K562 (cell line): ENCODE results near the gene TIFAB. TPM values are rescaled to one million over a fixed set of nuclear protein-coding genes. Genes with fewer than 3 reads are reported as not detected.

Experiments
- BMI1 ChIP-seq: fragments of 150-350 bp; IDR thresholded peaks from 2 replicates; pipeline ENCODE4 v1.6.1; 2014; ENCODE audit warnings: low read length
- CCAR2 ChIP-seq: fragments of 200-400 bp; formaldehyde crosslinking; IDR thresholded peaks from 2 replicates; pipeline ENCODE4 v1.6.1; 2017; ENCODE audit warnings: mild to moderate bottlenecking, low read depth, low read length
- CEBPG ChIP-seq, 3 experiments: fragments of 200-800 bp in 1 of 3; sonication (Bioruptor generic) in 1 of 3; sonication (generic) in 1 of 3; formaldehyde crosslinking in 1 of 3; IDR thresholded peaks in 2 of 3; conservative IDR thresholded peaks in 1 of 3; 2 replicates each; pipeline versions ENCODE4 v1.6.1 to v1.8.0; 2016 to 2022; ENCODE audit warnings: missing compliant biosample characterization in 2 of 3, missing genetic modification characterization in 2 of 3, mild to moderate bottlenecking in 1 of 3, missing genetic modification reagents in 1 of 3
- CHD4 ChIP-seq: fragments of 200-600 bp; sonication (generic); IDR thresholded peaks from 3 replicates; pipeline ENCODE4 v1.6.1; 2012; ENCODE audit warnings: low read depth, mild to moderate bottlenecking, mixed read lengths, low read length, inconsistent platforms; ENCODE audit not compliant: insufficient read depth, insufficient replicate concordance, poor library complexity, severe bottlenecking
- CTBP1 ChIP-seq: fragments of 450-650 bp; IDR thresholded peaks from 2 replicates; pipeline ENCODE4 v1.6.1; 2016; ENCODE audit warnings: borderline replicate concordance
- GATA2 ChIP-seq: sonication (generic); formaldehyde crosslinking; IDR thresholded peaks from 2 replicates; pipeline ENCODE4 v1.4.0; 2020; ENCODE audit warnings: mild to moderate bottlenecking, missing genetic modification reagents
- HDGF ChIP-seq: fragments of 450-650 bp; IDR thresholded peaks from 2 replicates; pipeline ENCODE4 v1.6.1; 2016
- PHTF2 ChIP-seq: fragments of 250-450 bp; sonication (Bioruptor Pico); IDR thresholded peaks from 2 replicates; pipeline ENCODE4 v1.5.0; 2021; ENCODE audit warnings: mild to moderate bottlenecking
- POLR2G ChIP-seq: fragments of 200-400 bp; formaldehyde crosslinking; IDR thresholded peaks from 2 replicates; pipeline ENCODE4 v1.6.1; 2017; ENCODE audit warnings: low read depth, mild to moderate bottlenecking, antibody characterized with exemption, low read length, moderate library complexity
- PTTG1 ChIP-seq: fragments of 450-650 bp; IDR thresholded peaks from 2 replicates; pipeline ENCODE4 v1.6.1; 2016; ENCODE audit warnings: low read depth, mild to moderate bottlenecking, missing genetic modification characterization, missing compliant biosample characterization
- RBM15 ChIP-seq: fragments of 200-400 bp; formaldehyde crosslinking; IDR thresholded peaks from 2 replicates; pipeline ENCODE4 v1.6.1; 2018; ENCODE audit warnings: mild to moderate bottlenecking, low read length, moderate library complexity; ENCODE audit not compliant: insufficient read depth
- RFX5 ChIP-seq: IDR thresholded peaks from 2 replicates; pipeline ENCODE4 v1.6.1; 2011; ENCODE audit warnings: low read depth, mild to moderate bottlenecking, improper control_type of control experiment, low read length
- SIN3A ChIP-seq, 2 experiments: fragments of 150-350 bp in 1 of 2; IDR thresholded peaks; 2 replicates each; pipeline ENCODE4 v1.6.1; 2011 to 2016; ENCODE audit warnings: borderline replicate concordance in 2 of 2, low read depth in 2 of 2, low read length in 2 of 2, mild to moderate bottlenecking in 2 of 2, moderate library complexity in 2 of 2; ENCODE audit not compliant: control insufficient read depth in 1 of 2
- SP2 ChIP-seq: IDR thresholded peaks from 2 replicates; pipeline ENCODE4 v1.6.1; 2011; ENCODE audit warnings: mild to moderate bottlenecking, low read depth, low read length, moderate library complexity; ENCODE audit not compliant: poor library complexity, severe bottlenecking; ENCODE audit errors: extremely low read depth
- THRAP3 ChIP-seq: fragments of 450-650 bp; IDR thresholded peaks from 2 replicates; pipeline ENCODE4 v1.6.1; 2016; ENCODE audit warnings: mild to moderate bottlenecking, inconsistent platforms, borderline replicate concordance
- ZNF124 ChIP-seq: sonication (generic); formaldehyde crosslinking; IDR thresholded peaks from 2 replicates; pipeline ENCODE4 v1.8.1; 2022; ENCODE audit warnings: missing genetic modification reagents
- ZNF274 ChIP-seq: IDR thresholded peaks from 2 replicates; pipeline ENCODE4 v1.6.1; 2011; ENCODE audit warnings: low read depth, mild to moderate bottlenecking, low read length, moderate library complexity, borderline replicate concordance
- ZNF586 ChIP-seq: fragments of 450-650 bp; formaldehyde crosslinking; conservative IDR thresholded peaks from 2 replicates; pipeline ENCODE4 v1.4.0; 2020; ENCODE audit warnings: mild to moderate bottlenecking, moderate library complexity
- ZNF717 ChIP-seq: fragments of 250-450 bp; sonication (Bioruptor Pico); IDR thresholded peaks from 2 replicates; pipeline ENCODE4 v1.5.0; 2021
- polyA plus RNA-seq, 8 experiments: library from polyadenylated mRNA; depleted of rRNA in 4 of 8; stranded (reverse) in 5 of 8; unstranded in 3 of 8; fragments of >200 nt; fragmentation: Nextera tagmentation in 2 of 8; fragmentation: Illumina TruSeq in 1 of 8; extraction: Ambion mirVana in 2 of 8; extraction: Trizol in 1 of 8; gene quantifications; 2 replicates each; pipeline versions ENCODE4 v1.2.1 to v1.2.3, GENCODE V29; 2011 to 2014; ENCODE audit warnings: inconsistent platforms in 1 of 8, missing spikeins in 1 of 8
- total RNA-seq, 7 experiments: library from RNA; depleted of rRNA in 6 of 7; stranded (reverse); fragments of >200 nt in 6 of 7; fragmentation: Illumina TruSeq in 2 of 7; extraction: Trizol in 2 of 7; gene quantifications; 2 replicates each; pipeline versions ENCODE4 v1.2.1 to v1.2.3, GENCODE V29; 2011 to 2021; ENCODE audit warnings: low replicate concordance in 1 of 7
- TF ChIP-seq, protein P1 (sequence below), 2 experiments: IDR thresholded peaks; 2 replicates each; pipeline ENCODE4 v1.6.1; 2012; ENCODE audit warnings: improper control_type of control experiment in 2 of 2, low read depth in 2 of 2, low read length in 2 of 2, borderline replicate concordance in 1 of 2
- TF ChIP-seq, protein P2 (sequence below): sonication (generic); IDR thresholded peaks from 2 replicates; pipeline ENCODE4 v1.6.1; 2016
- TF ChIP-seq, protein P3 (sequence below): sonication (generic); formaldehyde crosslinking; IDR thresholded peaks from 2 replicates; pipeline ENCODE4 v1.4.0; 2020; ENCODE audit warnings: mild to moderate bottlenecking, missing genetic modification reagents

TIFAB gene
- total and polyA plus RNA-seq, 9 of the 15 experiments (the other 6 are each of a cell fraction or from before 2014, with no cell fraction given) = not detected

DNA sequence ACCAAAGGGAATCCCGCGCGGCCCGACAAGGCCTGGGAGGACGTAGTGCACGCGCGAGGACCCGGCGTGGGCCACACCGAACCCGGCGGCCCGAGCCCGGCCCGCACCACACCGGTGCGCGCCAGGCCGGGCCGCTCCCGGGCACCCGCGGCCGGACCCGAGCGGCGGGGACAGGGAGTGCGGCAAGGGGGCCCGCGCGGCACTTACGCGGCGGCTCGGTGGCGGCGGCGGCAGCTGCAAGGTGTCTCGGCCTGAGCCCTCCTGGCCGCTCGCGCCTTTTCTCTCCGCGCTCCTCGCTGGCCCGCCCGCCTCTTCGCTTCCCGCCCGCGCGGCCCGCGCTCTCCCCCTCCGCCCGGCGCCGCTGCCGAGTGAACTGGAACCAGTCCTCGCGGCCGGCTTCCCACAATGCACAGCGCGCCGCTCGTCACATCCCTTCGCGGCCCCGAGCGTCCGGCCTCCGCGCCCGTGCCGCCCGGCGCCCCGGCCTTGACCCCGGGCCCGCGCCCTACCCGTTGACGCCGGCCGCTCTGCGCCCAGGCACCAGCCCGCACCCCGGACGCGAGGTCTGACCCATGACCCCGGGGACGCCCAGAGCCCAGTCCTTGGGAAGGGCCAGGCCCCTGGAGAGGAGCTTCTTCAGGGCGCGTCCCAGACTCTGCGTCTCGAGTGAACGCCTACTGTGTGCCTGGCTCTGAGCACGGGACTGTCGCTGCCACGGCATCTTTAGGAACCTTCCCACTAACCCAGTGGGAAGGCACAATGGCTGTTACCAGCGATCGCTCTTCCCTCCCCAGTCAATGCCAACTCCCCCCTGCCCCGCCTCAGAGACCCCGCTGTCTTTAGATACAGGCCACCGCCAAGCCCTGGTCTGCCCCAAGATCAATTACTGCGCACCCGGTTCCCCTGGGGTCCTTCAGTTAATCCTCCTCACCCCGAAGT, 53.0 kb downstream of the TIFAB start, which contains the start of gene MACROH2A1 (continued):
- TF ChIP-seq, protein P1, sequence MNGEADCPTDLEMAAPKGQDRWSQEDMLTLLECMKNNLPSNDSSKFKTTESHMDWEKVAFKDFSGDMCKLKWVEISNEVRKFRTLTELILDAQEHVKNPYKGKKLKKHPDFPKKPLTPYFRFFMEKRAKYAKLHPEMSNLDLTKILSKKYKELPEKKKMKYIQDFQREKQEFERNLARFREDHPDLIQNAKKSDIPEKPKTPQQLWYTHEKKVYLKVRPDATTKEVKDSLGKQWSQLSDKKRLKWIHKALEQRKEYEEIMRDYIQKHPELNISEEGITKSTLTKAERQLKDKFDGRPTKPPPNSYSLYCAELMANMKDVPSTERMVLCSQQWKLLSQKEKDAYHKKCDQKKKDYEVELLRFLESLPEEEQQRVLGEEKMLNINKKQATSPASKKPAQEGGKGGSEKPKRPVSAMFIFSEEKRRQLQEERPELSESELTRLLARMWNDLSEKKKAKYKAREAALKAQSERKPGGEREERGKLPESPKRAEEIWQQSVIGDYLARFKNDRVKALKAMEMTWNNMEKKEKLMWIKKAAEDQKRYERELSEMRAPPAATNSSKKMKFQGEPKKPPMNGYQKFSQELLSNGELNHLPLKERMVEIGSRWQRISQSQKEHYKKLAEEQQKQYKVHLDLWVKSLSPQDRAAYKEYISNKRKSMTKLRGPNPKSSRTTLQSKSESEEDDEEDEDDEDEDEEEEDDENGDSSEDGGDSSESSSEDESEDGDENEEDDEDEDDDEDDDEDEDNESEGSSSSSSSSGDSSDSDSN (IDR thresholded peaks at IDR 0.05; ENCODE audit: borderline replicate concordance in 1 of 2, low read depth in 2 of 2, low read length in 2 of 2) = peak; percentile 83 to 85; a peak in 3 of 4 replicates
- no peak for TF ChIP-seq SIN3A (IDR thresholded peaks at IDR 0.05; ENCODE audit: borderline replicate concordance in 2 of 2, control insufficient read depth in 1 of 2, low read depth in 2 of 2, low read length in 2 of 2)
- TF ChIP-seq SP2 = no peak
- TF ChIP-seq CEBPG (CRISPR knock-in tag; IDR thresholded peaks at IDR 0.05) = no peak
- TF ChIP-seq CEBPG (tag; conservative IDR thresholded peaks at IDR 0.05 in 1 of 2, IDR thresholded peaks at IDR 0.05 in 1 of 2) = no peak
- TF ChIP-seq BMI1 = no peak
- TF ChIP-seq RFX5 = no peak
- TF ChIP-seq PTTG1 (tag) = no peak
- no peak for TF ChIP-seq ZNF274
- no peak for TF ChIP-seq ZNF586 (CRISPR knock-in tag)
- TF ChIP-seq ZNF124 = no peak
- no peak for TF ChIP-seq PHTF2 (CRISPR knock-in tag)
- TF ChIP-seq THRAP3 = no peak
- no peak for TF ChIP-seq CHD4
- peak; percentile 96 for TF ChIP-seq POLR2G
- no peak for TF ChIP-seq CCAR2
- TF ChIP-seq HDGF = 0 out of 2 replicates have a peak, but pooled peaks have one; percentile 33
- TF ChIP-seq GATA2 (CRISPR knock-in tag) = no peak
- no peak for TF ChIP-seq ZNF717 (CRISPR knock-in tag)
- TF ChIP-seq, protein P2, sequence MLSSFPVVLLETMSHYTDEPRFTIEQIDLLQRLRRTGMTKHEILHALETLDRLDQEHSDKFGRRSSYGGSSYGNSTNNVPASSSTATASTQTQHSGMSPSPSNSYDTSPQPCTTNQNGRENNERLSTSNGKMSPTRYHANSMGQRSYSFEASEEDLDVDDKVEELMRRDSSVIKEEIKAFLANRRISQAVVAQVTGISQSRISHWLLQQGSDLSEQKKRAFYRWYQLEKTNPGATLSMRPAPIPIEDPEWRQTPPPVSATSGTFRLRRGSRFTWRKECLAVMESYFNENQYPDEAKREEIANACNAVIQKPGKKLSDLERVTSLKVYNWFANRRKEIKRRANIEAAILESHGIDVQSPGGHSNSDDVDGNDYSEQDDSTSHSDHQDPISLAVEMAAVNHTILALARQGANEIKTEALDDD = no peak; the same call in 1 of the 2 replicates
- TF ChIP-seq CTBP1 = peak; percentile 95
- no peak for TF ChIP-seq RBM15
- TF ChIP-seq, protein P3, sequence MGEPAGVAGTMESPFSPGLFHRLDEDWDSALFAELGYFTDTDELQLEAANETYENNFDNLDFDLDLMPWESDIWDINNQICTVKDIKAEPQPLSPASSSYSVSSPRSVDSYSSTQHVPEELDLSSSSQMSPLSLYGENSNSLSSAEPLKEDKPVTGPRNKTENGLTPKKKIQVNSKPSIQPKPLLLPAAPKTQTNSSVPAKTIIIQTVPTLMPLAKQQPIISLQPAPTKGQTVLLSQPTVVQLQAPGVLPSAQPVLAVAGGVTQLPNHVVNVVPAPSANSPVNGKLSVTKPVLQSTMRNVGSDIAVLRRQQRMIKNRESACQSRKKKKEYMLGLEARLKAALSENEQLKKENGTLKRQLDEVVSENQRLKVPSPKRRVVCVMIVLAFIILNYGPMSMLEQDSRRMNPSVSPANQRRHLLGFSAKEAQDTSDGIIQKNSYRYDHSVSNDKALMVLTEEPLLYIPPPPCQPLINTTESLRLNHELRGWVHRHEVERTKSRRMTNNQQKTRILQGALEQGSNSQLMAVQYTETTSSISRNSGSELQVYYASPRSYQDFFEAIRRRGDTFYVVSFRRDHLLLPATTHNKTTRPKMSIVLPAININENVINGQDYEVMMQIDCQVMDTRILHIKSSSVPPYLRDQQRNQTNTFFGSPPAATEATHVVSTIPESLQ (CRISPR knock-in tag) = no peak
